Activated CD8-positive, alpha-beta memory T cell treated with anti-CD3 and anti-CD28 coated beads for 36 hours (primary cell): Measurements from ENCODE around the gene NRF1. TPM values are rescaled to one million over a fixed set of nuclear protein-coding genes. Genes with fewer than 3 reads are reported as not detected.

Source experiments
- CTCF ChIA-PET: fragments of 350-600 bp; sonication (Branson Sonifier 250); formaldehyde crosslinking; loops from one replicate; lab custom pipeline; 2021; ENCODE audit warnings: antibody characterized with exemption; lab: Charles Lee
- POLR2A ChIA-PET: fragments of 350-600 bp; sonication (Branson Sonifier 250); formaldehyde crosslinking; loops from one replicate; lab custom pipeline; 2021; ENCODE audit warnings: antibody characterized with exemption; lab: Charles Lee
- total RNA-seq, 2 experiments: library from RNA; stranded (reverse); gene quantifications; one replicate each; pipeline ENCODE4 v1.2.3, GENCODE V29; 2021

NRF1 gene
- total RNA-seq, 2 experiments from 2014 or later, result 21.8 to 23.3 TPM

DNA sequence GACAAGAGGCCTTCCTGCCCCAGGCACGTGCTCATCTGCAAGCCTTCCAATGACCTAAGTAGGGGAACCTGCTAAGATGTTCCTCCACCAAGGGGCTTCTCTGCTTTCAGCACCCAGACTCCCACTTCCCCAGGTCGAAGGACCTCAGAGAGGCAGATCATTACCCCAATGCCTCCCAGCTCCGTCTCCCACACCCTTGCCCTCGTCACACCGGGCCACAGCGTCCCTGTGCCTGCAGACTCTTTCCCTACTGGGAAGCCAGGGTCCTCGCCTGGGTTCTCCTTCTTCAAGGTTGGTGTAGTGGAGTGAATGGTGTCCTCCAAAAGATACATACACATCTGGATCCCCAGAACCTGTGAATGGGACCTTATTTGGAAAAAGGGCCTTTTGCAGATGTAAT is 189.4 kb downstream of the NRF1 start:
- ChIA-PET CTCF (no interaction called here), POLR2A (no interaction called here)

DNA sequence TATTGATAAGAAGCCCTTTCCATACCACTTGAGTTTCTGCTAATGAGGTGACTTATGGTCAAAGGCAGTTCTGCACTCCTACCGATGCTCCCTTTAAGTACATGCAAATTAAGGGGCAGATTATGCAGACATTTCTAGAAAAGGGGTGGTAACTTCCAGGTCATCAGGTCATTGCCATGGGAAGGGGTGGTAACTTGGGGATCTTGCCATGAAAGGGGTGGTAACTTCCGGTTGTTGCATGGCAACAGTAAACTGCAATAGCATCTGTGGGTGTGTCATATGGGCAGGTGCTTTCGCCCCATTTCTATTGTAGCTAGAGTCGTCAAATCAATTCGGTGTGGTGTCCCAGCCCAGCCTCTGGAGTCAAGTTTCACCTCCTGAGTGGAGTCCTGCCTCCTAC is 190.4 kb downstream of the NRF1 start:
- CTCF ChIA-PET, result no interaction called here

DNA sequence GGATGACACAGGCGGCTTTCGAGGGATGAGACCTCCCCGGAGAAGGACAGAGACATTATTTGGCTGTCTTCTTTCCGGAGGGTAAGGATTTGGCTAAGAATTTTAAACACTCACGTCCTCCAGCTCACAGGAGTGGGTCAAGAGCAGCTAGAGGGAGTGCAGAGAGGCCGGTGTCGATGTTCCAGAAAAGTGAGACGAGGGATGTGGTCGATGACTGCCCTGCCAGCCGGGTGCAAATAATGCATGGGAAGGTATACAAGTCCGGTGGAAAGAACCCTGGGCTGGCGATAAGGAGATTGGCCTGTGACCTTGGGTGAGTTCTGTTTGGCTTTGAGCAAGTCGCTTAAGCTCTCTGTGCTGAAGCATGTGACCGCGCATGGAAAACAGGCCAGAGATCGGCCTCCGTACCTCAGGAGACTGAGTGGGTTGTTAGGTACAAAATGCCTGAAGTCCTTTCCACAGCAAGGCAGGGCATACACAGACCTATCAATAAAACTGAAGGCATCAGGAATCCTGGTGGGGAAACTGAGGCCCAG is 192.1 kb downstream of the NRF1 start:
- CTCF ChIA-PET, result no interaction called here
- POLR2A ChIA-PET, result no interaction called here

More for the DNA sequence above, 190.4 kb downstream of the NRF1 start:
- POLR2A ChIA-PET, result no interaction called here

DNA sequence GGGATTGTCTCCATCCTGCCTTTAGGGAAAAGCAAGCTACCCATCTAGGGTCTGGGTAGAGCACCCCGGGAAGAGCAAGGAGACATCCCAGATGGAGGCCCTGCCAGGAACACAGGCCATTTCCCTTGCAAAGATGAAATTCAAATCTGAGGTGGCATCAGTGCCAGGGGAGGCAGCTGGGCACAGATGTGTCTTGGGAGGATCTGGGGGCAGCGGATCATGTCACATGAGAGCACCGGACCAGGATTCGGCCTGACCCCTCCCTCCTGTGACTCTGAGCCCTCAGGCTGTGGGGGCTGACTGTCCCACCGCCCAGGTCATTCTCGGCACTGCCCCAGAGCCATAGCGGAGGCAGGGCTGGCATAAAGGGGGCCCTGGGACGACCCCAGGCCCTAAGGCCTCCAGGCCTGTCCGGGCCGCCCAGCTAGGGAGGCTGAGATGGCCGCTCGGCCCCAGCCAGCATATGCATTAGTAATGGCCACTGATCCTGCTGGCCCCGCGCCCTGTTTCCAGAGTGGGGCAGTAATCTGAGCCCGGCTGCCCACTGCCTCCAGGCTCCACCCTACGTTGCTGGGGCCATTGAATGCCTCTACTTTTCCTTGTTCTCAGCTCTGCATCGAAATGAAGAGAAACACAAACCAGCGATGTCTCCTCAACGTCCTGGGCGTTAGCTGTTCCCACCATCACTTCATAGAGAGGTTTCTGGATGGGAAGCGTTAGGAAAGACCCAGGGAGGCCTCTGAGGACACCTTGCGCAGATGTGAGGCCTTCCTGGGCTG is 192.8 kb downstream of the NRF1 start:
- ChIA-PET POLR2A (no interaction called here), CTCF (interaction anchor here (0.5 kb wide), 1 partner anchor 227 kb away, joined by 4 read pairs; no protein-coding TSS in a partner anchor)

DNA sequence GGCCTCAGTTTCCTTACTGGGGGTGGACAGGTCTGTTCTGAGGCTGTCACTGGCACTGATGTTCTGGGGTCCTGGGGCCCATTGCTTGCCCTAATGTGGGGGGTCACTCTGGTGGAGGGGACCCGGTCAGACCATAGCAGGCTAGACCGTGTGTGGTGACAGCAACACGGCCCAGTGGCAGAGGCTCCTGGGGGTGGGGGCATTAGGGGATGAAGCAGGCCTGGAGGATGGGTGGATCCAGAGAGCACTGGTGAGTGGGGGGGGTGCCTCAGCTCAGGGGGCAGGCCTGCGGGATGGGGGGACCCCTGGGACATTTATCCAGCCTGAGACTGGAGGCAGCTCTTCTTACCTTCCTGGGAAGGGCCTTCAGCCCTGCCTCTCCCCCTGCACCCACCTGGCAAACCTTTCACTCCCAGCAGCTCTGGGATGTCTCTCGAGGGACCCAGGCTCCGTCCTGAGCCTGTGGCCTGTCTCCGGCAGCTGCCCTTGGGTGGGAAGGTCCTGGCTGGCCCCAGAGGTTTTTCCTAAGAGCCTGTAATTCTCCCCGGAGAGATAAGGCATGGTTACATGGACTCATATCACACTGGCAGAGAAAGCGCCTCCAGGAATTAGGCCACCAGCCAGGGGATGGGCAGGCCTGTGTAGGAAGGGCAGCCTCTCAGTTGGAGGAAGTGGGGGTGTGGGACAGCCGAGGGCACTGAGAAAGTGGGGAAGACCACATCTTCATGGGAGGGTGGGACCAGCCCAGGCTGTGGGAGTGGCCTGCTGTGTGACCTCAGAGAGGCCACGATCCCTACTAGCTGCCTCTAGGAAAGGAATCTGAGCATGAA is 193.6 kb downstream of the NRF1 start:
- ChIA-PET CTCF (interaction anchor here (0.5 kb wide), 1 partner anchor 226 kb away, joined by 4 read pairs; no protein-coding TSS in a partner anchor), POLR2A (no interaction called here)

Other genes with a start within 250 kb of the NRF1 start
- 10 to 100 TPM; 27.8 to 28.9 TPM for gene STRIP2, start 177.3 kb upstream of the NRF1 start, total RNA-seq
- 10 to 100 TPM in 1 of 2 experiments, 1 to 10 TPM in 1; 9.0 to 11.7 TPM for gene SMKR1, start 109.2 kb upstream of the NRF1 start, total RNA-seq